Kasumi-1 (cell line): ENCODE data around the gene OR2AJ1.

Experiments used
- DNase-seq, 2 experiments: peaks; one replicate each; lab custom pipeline; 2025; lab: John Stamatoyannopoulos, UW

Gene OR2AJ1

DNA sequence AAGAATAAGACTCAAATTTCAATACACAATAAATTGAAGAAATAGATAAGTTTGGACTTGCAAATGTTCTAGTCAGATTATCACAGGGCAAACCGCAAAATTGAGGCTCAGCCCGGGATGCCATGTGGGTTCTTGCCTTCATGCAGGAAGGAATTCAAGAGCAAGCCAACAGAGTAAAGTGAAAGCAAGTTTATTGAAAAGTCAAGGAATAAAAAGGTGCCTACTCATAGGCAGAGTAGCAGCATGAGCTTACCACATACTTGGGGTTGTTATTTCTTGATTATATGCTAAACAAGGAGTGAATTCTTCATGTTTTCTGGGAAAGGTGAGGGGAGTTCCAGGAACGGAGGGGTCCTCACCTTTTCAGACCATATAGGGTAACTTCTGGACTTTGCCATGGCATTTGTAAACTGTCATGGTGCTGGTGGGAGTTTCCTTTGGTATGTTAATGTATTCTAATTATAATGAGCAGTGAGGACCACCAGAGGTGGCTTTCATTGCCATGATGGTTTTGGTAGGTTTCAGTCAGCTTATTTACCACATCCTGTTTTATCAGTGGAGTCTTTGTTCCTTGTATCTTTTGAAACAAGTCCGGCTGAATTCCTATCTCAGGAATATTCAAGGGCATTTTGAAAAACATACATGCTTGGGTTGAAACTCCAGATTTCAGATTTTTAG lies 38.4 kb downstream of the OR2AJ1 start:
- DNase-seq = no peak

DNA sequence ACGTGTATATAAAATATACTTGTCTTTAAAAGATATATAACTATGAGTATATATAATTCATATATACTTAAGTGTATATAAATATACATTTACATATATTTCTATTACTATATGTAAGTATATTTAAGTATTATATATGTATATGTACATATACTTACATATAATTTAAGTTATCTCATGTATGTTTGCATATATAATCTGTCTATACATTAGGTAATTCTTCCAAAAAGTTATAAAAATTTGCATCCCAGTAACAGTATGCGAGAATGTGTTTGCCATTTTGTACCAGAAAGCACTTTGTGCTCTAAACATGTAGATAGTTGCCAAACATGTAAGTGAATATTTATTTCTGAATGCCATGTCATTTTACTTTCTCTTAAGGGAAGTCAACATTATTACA lies 40.2 kb downstream of the OR2AJ1 start, which contains the start of gene OR2AK2:
TSS of gene OR2AK2 (plus strand) at position 301 of the 400 bp plus-strand sequence. CDS start 144 bp downstream, outside the sequence.
- no peak for DNase-seq

GRCh38 chr1:247966532-247967204 lies 42.0 kb downstream of the OR2AJ1 start:
- no peak for DNase-seq
